ENCODE results near the gene CDY2A.
"Not testable (repeated sequence)": the region's sequence is repeated elsewhere in the genome, so short reads cannot be mapped to it uniquely, and the experiment has no call there.

- not testable (repeated sequence) for TF ChIP-seq CTCF, POLR2A (IDR thresholded peaks at IDR 0.05)
Observed at GRCh38 chrY:18025487-18025886, at the start of gene CDY2A.

All from gastroesophageal sphincter (tissue), 3 donors.